ENCODE data around the gene BCKDHB. TPM values are rescaled to one million over a fixed set of nuclear protein-coding genes. Genes with fewer than 3 reads are reported as not detected.

Gene BCKDHB
- total and polyA plus RNA-seq, 2 donors (not counting 3 experiments of a cell fraction or from before 2014, with no cell fraction given) = 5.6 to 12.2 TPM

GRCh38 chr6:80226151-80226550 is 119.7 kb downstream of the BCKDHB start:
- Histone ChIP-seq H3K9me3 (replicated peaks; ENCODE audit: control insufficient read depth, insufficient read depth, low read length) (no peaks in the 10 kb centered on the region), H3K4me2 (ENCODE audit: insufficient read depth, low read length) (no peak overlapping the region), H3K27ac (ENCODE audit: insufficient read depth, low read depth, low read length) (no peak overlapping the region), H4K20me1 (replicated peaks; ENCODE audit: control insufficient read depth, extremely low read depth, insufficient read depth, low read length) (no peaks in the 10 kb centered on the region), H3K36me3 (ENCODE audit: control insufficient read depth in 2 of 2, extremely low read depth in 1 of 2, insufficient read depth in 2 of 2, low read length in 2 of 2) (no peaks in the 10 kb centered on the region), H3K4me1 (ENCODE audit: control insufficient read depth, extremely low read depth, insufficient read depth, low read length) (no peaks in the 10 kb centered on the region), H3K79me2 (ENCODE audit: control insufficient read depth, insufficient read depth, low read length) (no peaks in the 10 kb centered on the region), H3K27me3 (ENCODE audit: control insufficient read depth in 2 of 2, insufficient read depth in 2 of 2, low read length in 2 of 2) (no peaks in the 10 kb centered on the region), H3K4me3 (replicated peaks in 1 of 3; ENCODE audit: insufficient read depth in 1 of 3, low read depth in 1 of 3, low read length in 3 of 3) (no peak overlapping the region), H2AFZ (ENCODE audit: low read depth, low read length) (no peak overlapping the region), H3K9ac (replicated peaks; ENCODE audit: extremely low read depth, insufficient read depth, low read length) (no peak overlapping the region), H3K9me1 (replicated peaks; ENCODE audit: control insufficient read depth, extremely low read depth, insufficient read depth, low read length) (no peaks in the 10 kb centered on the region)
- POLR2A ChIA-PET = no interaction called here
- no peak for TF ChIP-seq POLR2AphosphoS5 (IDR thresholded peaks at IDR 0.05; ENCODE audit: insufficient read depth, low read depth, low read length)
- TF ChIP-seq GATA2 (IDR thresholded peaks at IDR 0.05; ENCODE audit: insufficient read depth, insufficient read length, low read depth, low read length) = no peak
- no peak for TF ChIP-seq POLR2A (IDR thresholded peaks at IDR 0.05; ENCODE audit: low read depth, low read length)
- intact Hi-C loops (cut with micrococcal nuclease) (no loop called here), dilution Hi-C loops (cut with MboI; ENCODE audit: extremely low pct_ligation_motif_present, low sequenced_read_pairs) (no loop called here)
- no peak for FAIRE-seq
- DNase-seq (ENCODE audit: low read depth, low spot score) = no peak
- CTCF ChIA-PET = interaction anchor here (1.2 kb wide), 1 partner anchor 231 kb away, joined by 3 read pairs; no protein-coding TSS in a partner anchor
- BruUV-seq (replicated peaks) = no TSS peak

GRCh38 chr6:80226699-80227098 is 120.2 kb downstream of the BCKDHB start:
- dilution Hi-C loops (cut with MboI; ENCODE audit: extremely low pct_ligation_motif_present, low sequenced_read_pairs) = no loop called here
- POLR2A ChIA-PET = no interaction called here

More at GRCh38 chr6:80226699-80227098, 120.2 kb downstream of the BCKDHB start:
- no peaks in the 10 kb centered on the region for H3K9me1 ChIP-seq (replicated peaks; ENCODE audit: control insufficient read depth, extremely low read depth, insufficient read depth, low read length)
- no peak for TF ChIP-seq JUN (IDR thresholded peaks at IDR 0.05; ENCODE audit: borderline replicate concordance, insufficient read depth, insufficient read length, low read depth)
- no peak for TF ChIP-seq CTCF (IDR thresholded peaks at IDR 0.05; ENCODE audit: extremely low read depth in 1 of 2, insufficient read depth in 1 of 2, low read depth in 1 of 2, low read length in 2 of 2)
- TF ChIP-seq GATA2 (IDR thresholded peaks at IDR 0.05; ENCODE audit: insufficient read depth, insufficient read length, low read depth, low read length) = no peak
- TF ChIP-seq FOS (IDR thresholded peaks at IDR 0.05; ENCODE audit: borderline replicate concordance, insufficient read depth, low read length) = no peak
- TF ChIP-seq EZH2 (IDR thresholded peaks at IDR 0.05; ENCODE audit: borderline replicate concordance, low read depth, low read length, severe bottlenecking) = no peak
- TF ChIP-seq POLR2A (IDR thresholded peaks at IDR 0.05; ENCODE audit: low read depth, low read length) = no peak
- no peak for TF ChIP-seq MAX (IDR thresholded peaks at IDR 0.05; ENCODE audit: insufficient read depth, insufficient read length)
- no peak for TF ChIP-seq POLR2AphosphoS5 (IDR thresholded peaks at IDR 0.05; ENCODE audit: insufficient read depth, low read depth, low read length)
- TF ChIP-seq MYC (IDR thresholded peaks at IDR 0.05; ENCODE audit: low read depth, low read length) = no peak
- intact Hi-C loops (cut with micrococcal nuclease) = no loop called here
- H3K36me3 ChIP-seq (ENCODE audit: control insufficient read depth in 2 of 2, extremely low read depth in 1 of 2, insufficient read depth in 2 of 2, low read length in 2 of 2) = no peaks in the 10 kb centered on the region
- DNase-seq (ENCODE audit: low read depth, low spot score) = no peak
- H3K9ac ChIP-seq (replicated peaks; ENCODE audit: extremely low read depth, insufficient read depth, low read length) = no peak overlapping the region
- H3K9me3 ChIP-seq (replicated peaks; ENCODE audit: control insufficient read depth, insufficient read depth, low read length) = no peaks in the 10 kb centered on the region
- no TSS peak for BruUV-seq (replicated peaks)
- no peaks in the 10 kb centered on the region for H3K4me1 ChIP-seq (ENCODE audit: control insufficient read depth, extremely low read depth, insufficient read depth, low read length)
- CTCF ChIA-PET = interaction anchor here (1.2 kb wide), 1 partner anchor 231 kb away, joined by 3 read pairs; no protein-coding TSS in a partner anchor
- FAIRE-seq = no peak
- H3K4me2 ChIP-seq (ENCODE audit: insufficient read depth, low read length) = no peak overlapping the region
- no peaks in the 10 kb centered on the region for H3K27me3 ChIP-seq (ENCODE audit: control insufficient read depth in 2 of 2, insufficient read depth in 2 of 2, low read length in 2 of 2)
- no peak overlapping the region for H3K4me3 ChIP-seq (replicated peaks in 1 of 3; ENCODE audit: insufficient read depth in 1 of 3, low read depth in 1 of 3, low read length in 3 of 3)
- no peaks in the 10 kb centered on the region for H4K20me1 ChIP-seq (replicated peaks; ENCODE audit: control insufficient read depth, extremely low read depth, insufficient read depth, low read length)
- H3K27ac ChIP-seq (ENCODE audit: insufficient read depth, low read depth, low read length) = no peak overlapping the region
- no peaks in the 10 kb centered on the region for H3K79me2 ChIP-seq (ENCODE audit: control insufficient read depth, insufficient read depth, low read length)
- H2AFZ ChIP-seq (ENCODE audit: low read depth, low read length) = no peak overlapping the region

Data from endothelial cell of umbilical vein (primary cell).